Activated naive CD4-positive, alpha-beta T cell treated with anti-CD3 and anti-CD28 coated beads for 36 hours (primary cell): ENCODE measurements around the gene SPATA22. TPM values are rescaled to one million over a fixed set of nuclear protein-coding genes. Genes with fewer than 3 reads are reported as not detected.
"Not testable (repeated sequence)": the region's sequence is repeated elsewhere in the genome, so short reads cannot be mapped to it uniquely, and the experiment has no call there.

Source experiments
- CTCF ChIA-PET: fragments of 350-600 bp; sonication (Branson Sonifier 250); formaldehyde crosslinking; loops from one replicate; lab custom pipeline; 2021; ENCODE audit warnings: antibody characterized with exemption; lab: Charles Lee
- DNase-seq: peaks from one replicate; pipeline ENCODE4 v3.0.0-alpha.2; 2020
- H3K27ac Mint-ChIP-seq: one replicate; pipeline ENCODE4 v1.8.0; 2021; ENCODE audit warnings: mild to moderate bottlenecking, mixed read lengths
- H3K27me3 Mint-ChIP-seq: one replicate; pipeline ENCODE4 v1.8.0; 2021; ENCODE audit warnings: low read depth, mixed read lengths
- H3K36me3 Mint-ChIP-seq: one replicate; pipeline ENCODE4 v1.8.0; 2021; ENCODE audit warnings: low read depth, mixed read lengths
- H3K4me1 Mint-ChIP-seq: one replicate; pipeline ENCODE4 v1.8.0; 2021; ENCODE audit warnings: low read depth, mixed read lengths
- H3K4me3 Mint-ChIP-seq: one replicate; pipeline ENCODE4 v1.8.0; 2021; ENCODE audit warnings: mild to moderate bottlenecking, moderate library complexity, mixed read lengths
- H3K9me3 Mint-ChIP-seq: one replicate; pipeline ENCODE4 v1.8.0; 2021; ENCODE audit warnings: mixed read lengths
- intact Hi-C: fragments of 100-400 bp; cut with micrococcal nuclease; formaldehyde crosslinking; loops from one replicate; pipeline ENCODE4 v1.15.1; 2023
- total RNA-seq, 2 experiments: library from RNA; stranded (reverse); gene quantifications; one replicate each; pipeline ENCODE4 v1.2.3, GENCODE V29; 2021

The SPATA22 gene
- total RNA-seq, 2 experiments from 2014 or later, result not detected

DNA sequence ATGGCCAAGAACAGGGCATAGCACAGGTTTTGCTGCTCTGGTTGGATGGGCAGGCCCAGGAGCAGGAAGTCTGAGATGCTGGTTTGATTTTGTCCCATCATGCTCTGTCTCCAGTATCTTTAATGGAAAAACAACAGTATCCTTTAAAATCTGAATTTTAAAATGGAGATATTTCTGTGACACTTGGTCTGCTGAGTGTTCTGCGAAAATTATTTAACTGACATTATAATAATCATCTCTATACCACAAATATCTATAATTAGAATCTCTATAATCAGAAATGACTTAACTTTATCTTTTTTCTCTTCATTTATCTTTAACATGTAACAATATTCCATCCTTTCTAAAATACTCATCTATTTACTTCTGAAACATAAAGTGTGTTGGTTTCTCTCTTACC is 73.3 kb downstream of the SPATA22 start, which contains the start of gene OR1E1:
TSS of gene OR1E1 (minus strand) at position 101 of the 400 bp plus-strand sequence. CDS start at position 101, 0 bp downstream.
- Mint-ChIP-seq H3K27ac (no peak within 1 kb of the TSS), H3K27me3 (peaks cover 15% of the 10 kb centered on the region), H3K9me3 (no peaks in the 10 kb centered on the region), H3K4me3 (no peak within 1 kb of the TSS), H3K36me3 (no peaks in the 10 kb centered on the region), H3K4me1 (no peaks in the 10 kb centered on the region)
- intact Hi-C loops, result no loop called here
- DNase-seq, result no peak
- CTCF ChIA-PET, result no interaction called here

DNA sequence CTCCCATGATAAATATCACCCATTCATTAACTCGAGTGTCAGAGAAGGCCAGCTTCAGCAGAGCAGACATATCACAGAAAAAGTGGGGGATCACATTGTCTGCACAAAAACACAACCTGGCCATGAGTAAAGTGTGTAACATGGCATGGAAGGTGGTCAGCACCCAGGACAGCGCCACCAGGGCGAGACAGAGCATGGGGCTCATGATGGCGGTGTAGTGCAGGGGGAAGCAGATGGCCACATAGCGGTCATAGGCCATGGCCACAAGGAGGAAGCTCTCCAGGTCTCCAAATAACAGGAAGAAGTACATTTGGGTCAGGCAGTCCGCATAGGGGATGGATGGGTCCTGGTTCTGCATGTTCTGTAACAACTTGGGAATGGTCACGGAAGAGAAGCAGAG is 73.8 kb downstream of the SPATA22 start:
- peaks cover 15% of the 10 kb centered on the region for H3K27me3 Mint-ChIP-seq
- H3K36me3 Mint-ChIP-seq, H3K9me3 Mint-ChIP-seq, H3K4me1 Mint-ChIP-seq, intact Hi-C loops, H3K27ac Mint-ChIP-seq, H3K4me3 Mint-ChIP-seq, CTCF ChIA-PET: not testable (repeated sequence)
- peak; percentile 22 for DNase-seq

Other genes starting within 250 kb of the SPATA22 start
- under 1 TPM in 1 of 2 experiments, not detected in 1; 0.12 TPM for gene OR3A1, start 173.5 kb downstream of the SPATA22 start, total RNA-seq
- gene OR3A2, start 85.5 kb downstream of the SPATA22 start, total RNA-seq, result 1 to 10 TPM; 2.6 to 3.0 TPM
- gene OR1E1, start 73.4 kb downstream of the SPATA22 start, total RNA-seq, result not detected
- gene OR3A3, start 60.4 kb downstream of the SPATA22 start, total RNA-seq, result not detected
- not detected for gene OR1E2, start 38.0 kb downstream of the SPATA22 start, total RNA-seq
- gene ASPA, start 4.2 kb upstream of the SPATA22 start, total RNA-seq, result under 1 TPM in 1 of 2 experiments, not detected in 1; 0.29 TPM
- gene TRPV3, start 86.0 kb upstream of the SPATA22 start, total RNA-seq, result under 1 TPM; 0.72 to 0.77 TPM
- gene TRPV1, start 137.6 kb upstream of the SPATA22 start, total RNA-seq, result 1 to 10 TPM in 1 of 2 experiments, under 1 TPM in 1; 0.96 to 1.0 TPM
- 1 to 10 TPM; 6.9 to 7.5 TPM for gene SHPK, start 164.4 kb upstream of the SPATA22 start, total RNA-seq
- 1 to 10 TPM; 4.5 TPM for gene CTNS, start 164.9 kb upstream of the SPATA22 start, total RNA-seq
- gene TAX1BP3, start 196.8 kb upstream of the SPATA22 start, total RNA-seq, result 10 to 100 TPM; 17.7 to 19.3 TPM
- 10 to 100 TPM; 41.8 to 44.0 TPM for gene EMC6, start 197.0 kb upstream of the SPATA22 start, total RNA-seq
- gene P2RX5, start 224.3 kb upstream of the SPATA22 start, total RNA-seq, result 10 to 100 TPM; 45.2 to 47.4 TPM